Adrenal gland (tissue), 5 donors: ENCODE measurements around the gene TM7SF3.

Experiments
- CTCF ChIP-seq, 6 experiments: fragments of 450-650 bp in 4 of 6; fragments of 200-600 bp in 2 of 6; sonication (generic) in 1 of 6; IDR thresholded peaks; 1 replicate in 5 of 6; 2 replicates in 1 of 6; pipeline versions ENCODE4 v1.5.1 to v1.8.0; 2016 to 2021; ENCODE audit warnings: antibody characterized with exemption in 6 of 6, mild to moderate bottlenecking in 2 of 6, moderate library complexity in 1 of 6
- POLR2A ChIP-seq, 2 donors: fragments of 450-650 bp; IDR thresholded peaks; one replicate each; pipeline ENCODE4 v1.6.1; 2017; ENCODE audit warnings: antibody characterized with exemption in 2 of 2, mild to moderate bottlenecking in 2 of 2, moderate library complexity in 1 of 2
- donor health status: DM: no; HTN: no; CAD: no.

GRCh38 chr12:26948309-26948708, 65.9 kb downstream of the TM7SF3 start:
- no peak for TF ChIP-seq CTCF (IDR thresholded peaks at IDR 0.05)
- TF ChIP-seq POLR2A (IDR thresholded peaks at IDR 0.05) = no peak
